HG02884 (cell line): ENCODE data around the gene ZFP92.

Experiments used
- ATAC-seq: cut with Tn5 transposase; IDR thresholded peaks from one replicate; pipeline ENCODE4 v1.9.1; 2021; ENCODE audit warnings: mild to moderate bottlenecking, moderate library complexity; ENCODE audit not compliant: unreplicated experiment

Gene ZFP92

DNA sequence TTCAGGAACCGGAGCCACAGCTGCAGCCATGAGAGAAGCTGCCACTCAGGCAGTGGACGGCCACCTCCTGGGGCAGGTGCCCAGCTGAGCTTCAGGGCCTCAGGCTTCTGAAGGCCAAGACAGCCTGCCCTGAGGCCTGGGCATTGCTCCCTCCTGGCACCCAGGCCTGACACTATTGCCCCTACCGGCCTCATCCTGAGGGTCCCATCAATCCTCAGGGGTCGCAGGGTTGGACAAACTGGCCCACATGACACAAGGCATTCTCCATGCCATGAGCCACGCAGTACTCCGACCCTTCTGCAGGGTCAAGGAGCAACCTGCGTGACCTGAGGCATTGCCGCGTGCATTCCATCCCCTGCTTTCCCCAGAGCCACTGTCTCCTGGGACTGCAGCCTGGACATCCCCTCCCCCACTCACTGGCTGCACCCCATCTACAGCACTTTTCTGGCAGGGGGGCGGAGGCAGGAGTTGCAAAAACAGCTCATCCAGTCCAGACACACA, 3.0 kb upstream of the ZFP92 start:
- no peak for ATAC-seq

DNA sequence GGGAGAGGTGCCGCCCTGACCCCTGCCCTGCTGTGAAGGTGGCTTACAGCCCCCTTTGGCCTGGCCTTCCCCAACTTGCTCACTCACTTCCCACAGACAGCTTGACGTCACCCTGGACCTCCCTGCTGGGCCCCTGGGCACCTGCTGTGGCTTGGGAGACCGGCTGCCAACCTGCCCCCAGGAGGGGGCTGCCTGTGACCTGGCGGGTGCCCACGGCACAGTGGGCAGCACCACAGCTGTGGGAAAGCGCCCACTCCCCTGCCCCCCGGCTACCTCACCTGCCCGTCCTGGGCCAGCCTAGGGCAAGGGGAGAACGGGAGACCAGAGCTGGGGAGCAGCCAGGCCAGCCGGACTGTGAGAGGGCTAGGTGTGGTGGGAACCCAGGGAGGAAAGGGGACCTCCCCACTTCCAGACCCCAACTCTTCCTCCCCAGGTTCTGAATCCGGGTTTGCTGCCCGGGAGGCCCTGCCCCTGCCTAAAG, 2.4 kb upstream of the ZFP92 start:
- ATAC-seq = no peak

DNA sequence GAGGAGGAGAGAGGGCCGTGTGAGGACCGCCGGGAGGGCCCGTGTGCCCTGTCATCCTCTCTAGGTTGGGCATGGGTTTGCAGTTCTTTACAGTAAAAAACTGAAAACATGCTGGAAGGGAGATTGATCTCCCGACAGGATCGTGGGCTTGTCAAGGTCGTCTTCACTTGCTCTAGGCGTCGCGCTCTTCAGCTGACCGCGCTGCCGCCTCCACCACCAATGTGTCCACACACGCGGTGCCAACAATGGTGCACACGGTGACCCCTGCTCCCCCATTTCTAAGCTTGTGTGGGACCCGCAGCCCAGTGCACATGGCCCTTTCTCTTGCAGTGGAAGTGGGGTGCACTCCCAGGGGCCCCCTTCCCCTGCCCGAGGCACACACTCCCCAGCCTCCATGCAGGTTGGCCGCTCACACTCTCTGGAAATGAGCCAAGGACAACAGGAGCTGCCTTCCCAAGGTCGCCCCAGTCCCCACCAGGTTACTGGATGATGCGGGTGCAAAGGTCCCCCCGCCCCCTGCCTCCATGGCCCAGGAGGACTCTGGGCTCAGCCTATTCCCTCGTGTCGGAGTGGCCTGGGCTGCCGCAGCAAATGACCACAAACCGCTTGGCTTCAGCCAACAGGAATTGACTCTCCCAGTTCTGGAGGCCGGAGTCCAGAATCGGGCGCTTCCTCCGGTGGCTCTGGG, 1.7 kb upstream of the ZFP92 start:
- no peak for ATAC-seq

DNA sequence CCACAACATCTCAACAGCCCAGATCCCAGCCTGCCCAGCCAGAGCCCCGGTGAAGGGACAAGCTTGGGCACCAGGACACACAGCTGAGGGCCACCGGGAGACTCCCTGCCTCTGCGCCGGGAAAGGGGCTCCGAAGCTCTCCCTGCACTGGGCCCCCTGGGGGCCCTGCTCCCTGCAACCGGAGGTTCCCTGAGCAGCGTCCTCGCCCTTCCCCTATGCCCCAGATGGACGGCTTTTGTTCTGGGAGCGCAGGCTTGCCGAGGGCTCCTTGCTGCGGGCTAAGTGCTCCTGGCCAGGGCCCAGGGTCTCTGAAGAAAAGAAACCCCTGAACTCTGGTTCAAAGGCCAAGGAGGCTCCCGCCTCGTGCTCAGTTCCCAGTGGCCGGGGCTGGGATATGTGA, 899 bp upstream of the ZFP92 start:
- ATAC-seq = no peak

DNA sequence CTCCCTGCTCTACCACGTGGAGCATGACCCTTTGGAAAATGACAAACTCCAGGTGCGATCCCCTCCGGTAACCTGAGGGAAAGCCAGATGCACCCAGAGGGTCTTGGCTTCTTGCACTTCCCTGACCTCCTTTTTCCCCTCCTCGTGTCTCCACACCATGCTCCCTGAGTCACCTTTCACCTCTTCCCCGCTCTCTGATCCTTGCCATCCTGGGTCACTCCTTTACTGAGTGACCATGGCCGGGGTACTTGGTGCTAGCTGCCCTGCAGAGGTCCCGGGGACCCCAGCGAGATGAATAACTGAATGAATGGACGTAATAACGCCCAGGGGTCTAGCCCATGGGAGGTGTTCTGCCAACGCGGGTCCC, 401 bp upstream of the ZFP92 start:
- ATAC-seq = no peak

DNA sequence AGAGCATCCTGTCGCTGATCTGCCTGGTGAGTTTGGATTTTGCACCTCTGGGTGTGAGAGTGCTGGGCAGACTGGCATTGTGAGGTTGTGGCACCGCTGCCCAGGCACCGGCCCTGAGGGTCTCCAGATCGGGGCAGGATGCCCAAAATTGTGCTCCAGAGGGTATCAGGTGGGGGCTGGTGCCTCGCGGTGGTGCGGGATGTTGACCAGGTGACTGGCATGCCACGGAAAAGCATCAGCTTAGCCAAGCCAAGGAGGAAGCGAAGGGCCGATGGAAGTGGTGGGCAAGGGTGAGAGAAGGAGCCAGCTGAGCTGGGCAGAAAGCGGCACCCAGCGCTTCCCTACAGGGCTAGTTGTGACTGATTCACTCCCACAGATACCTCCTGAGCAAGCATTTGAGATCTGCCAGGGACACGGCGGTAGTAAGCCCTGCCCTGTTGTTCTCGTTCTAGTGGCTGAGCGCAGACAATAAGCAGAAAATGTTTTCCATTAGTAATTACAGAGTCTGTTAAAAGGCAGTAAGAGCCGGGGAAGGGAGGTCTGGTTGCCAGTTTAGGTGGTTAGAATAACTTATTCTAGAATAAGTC, 809 bp downstream of the ZFP92 start:
- no peak for ATAC-seq

DNA sequence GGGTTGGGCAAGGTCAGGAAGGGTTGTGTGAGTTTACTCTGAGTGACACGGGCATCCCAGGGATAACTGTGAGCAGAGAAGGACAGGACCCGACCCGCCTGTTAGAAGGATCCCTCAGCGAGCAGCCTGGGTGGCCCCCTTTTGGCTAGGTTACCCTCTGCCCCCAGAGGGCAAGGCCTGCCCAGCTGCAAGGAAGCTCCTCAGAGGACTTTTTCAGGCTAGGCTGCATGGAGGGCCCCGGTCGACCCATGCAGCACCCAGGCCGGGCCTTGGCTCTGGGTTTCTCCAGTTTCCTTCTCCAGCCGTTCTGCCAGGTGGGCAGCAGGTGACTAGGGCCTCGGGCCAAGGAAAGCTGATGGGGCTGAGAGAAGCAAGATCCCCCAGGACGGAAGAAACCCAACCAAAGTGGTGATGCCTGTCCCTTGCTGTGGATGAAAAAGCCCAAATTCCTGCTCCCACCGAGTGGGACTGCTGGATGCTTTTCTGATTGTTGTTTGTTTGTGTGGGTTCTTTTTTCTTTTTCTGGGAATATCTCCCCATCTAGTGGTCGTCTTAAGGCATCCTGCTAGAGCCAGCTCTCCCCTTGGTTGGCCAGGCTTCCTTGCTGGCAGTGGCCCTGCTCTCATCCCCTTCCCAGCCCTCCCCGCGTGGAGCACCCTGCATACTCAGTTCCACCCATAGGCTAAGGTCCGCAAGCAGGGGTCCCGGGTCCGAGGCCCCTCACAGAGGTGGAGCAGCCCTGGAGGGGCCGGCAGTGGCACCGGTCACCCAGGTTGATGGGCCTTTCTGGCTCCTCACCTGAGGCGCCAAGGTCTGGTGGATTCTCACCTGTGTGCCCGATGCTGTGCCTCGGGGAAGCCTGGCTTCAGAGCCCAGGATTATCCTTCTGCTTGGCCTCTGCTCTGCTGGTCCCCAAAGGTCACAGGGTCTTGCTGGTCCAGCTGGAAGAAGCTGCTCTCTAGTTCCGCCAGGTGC, 1.8 kb downstream of the ZFP92 start:
- ATAC-seq = no peak

DNA sequence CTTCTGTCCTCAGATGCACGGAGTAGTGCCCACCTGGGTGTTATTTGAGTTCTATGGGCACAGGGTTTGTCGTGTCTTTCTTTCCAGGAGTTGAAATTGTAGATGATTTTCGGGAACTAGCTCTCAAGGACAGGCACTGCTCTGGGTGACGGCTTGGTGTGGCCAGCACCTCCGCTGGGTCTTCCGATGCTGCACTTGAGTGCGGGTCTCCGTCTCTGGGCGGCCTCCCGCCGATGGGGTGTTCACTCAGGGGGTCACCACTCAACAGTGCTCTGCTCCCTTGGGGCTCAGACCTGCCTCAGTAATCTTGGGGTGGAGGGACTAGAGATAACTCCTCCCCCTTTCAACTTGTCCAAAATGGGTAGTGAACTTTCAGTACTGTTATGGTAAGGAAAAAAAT, 2.5 kb downstream of the ZFP92 start:
- no peak for ATAC-seq

DNA sequence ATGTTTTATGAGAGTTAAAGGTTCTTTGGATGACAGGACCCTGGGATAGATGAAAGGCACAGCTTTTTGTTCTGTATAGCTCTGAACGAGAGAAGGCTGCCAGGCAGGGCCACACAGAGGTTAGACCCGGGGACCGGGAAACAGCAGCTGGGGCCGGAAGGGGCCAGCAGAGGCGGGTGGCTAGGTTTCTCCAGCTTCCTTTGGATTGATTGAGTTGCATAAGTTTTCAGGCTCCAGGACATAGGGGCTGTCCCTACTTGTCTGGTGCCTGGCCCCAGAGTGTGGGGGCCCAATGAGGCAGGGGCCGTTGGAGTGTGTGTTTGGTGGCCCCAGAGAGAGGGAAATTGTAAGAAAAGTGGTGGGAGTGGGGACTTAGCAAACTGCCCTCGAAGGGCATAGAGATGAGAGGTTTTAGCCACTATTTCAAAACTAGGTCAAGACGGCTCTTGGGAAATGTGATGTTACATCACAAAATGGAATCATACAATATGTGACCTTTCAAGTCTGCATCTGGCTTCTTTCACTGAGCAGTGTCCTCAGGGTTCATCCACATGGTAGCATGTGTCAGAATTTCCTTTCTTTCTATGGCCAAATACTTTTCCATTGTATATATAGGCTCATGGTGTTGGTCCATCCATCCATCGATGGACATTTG, 3.7 kb downstream of the ZFP92 start:
- ATAC-seq = no peak

DNA sequence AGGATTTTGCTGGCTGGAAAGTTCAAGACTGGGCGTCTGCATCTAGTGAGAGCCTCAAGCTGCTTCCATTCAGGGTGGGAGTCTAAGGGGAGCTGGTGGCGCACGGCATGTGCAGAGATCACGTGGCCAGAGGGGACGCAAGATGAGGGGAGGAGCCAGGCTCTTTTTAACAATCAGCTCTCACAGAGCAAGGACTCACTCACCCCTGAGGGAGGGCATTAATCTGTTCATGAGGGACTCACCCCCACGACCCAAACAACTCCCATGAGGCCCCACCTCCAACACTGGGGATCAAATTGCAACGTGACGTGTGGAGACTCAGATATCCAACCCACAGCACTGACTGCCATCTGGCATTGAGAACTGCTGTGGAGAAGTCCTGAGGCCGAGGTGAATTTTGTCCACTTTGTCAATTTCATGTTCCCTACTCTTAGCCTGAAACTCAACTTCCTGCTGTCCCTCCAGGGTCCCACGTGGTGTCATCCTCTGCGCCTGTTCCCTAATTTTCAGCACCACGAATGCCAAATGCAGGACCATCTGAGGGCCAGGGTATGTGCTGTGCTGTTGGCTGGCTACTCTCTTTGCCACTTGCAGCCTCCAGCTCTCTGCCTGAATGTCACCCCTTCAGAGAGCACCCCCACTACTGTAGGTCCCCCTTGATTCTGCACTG, 5.6 kb downstream of the ZFP92 start:
- ATAC-seq = no peak

DNA sequence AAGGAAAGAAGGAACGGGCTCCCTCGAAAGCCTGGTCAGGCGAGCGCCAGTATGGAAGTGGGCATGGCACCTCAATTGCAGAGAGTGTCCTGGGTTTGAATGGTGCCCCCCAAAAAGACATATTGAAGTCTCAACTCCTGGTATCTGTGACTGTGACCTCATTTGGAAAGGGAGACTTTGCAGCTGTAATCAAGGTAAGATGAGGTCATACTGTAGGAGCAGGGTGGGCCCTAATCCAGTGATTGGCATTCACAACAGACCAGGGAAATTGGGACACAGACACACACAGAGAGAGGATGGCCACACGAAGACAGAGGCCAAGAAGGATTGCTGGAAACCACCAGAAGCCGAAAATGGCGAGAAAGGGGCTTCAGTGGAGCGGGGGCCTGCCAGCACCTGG, 6.4 kb downstream of the ZFP92 start:
- ATAC-seq = no peak

DNA sequence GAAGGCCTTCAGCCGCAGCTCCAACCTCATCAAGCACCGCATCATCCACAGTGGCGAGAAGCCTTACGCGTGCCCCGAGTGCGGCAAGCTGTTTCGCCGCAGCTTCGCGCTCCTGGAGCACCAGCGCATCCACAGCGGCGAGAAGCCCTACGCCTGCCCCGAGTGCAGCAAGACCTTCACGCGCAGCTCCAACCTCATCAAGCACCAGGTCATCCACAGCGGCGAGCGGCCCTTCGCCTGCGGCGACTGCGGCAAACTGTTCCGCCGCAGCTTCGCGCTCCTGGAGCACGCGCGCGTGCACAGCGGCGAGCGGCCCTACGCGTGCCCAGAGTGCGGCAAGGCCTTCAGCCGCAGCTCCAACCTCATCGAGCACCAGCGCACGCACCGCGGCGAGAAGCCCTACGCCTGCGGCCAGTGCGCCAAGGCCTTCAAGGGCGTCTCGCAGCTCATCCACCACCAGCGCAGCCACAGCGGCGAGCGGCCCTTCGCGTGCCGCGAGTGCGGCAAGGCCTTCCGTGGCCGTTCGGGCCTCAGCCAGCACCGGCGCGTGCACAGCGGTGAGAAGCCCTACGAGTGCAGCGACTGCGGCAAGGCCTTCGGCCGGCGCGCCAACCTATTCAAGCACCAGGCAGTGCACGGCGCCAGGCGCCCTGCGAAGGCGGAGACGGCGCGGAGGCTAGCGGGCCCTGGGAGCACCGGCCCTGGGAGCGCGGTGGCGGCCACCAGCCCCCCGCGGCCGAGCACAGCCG, 9.8 kb downstream of the ZFP92 start:
- ATAC-seq = no peak

DNA sequence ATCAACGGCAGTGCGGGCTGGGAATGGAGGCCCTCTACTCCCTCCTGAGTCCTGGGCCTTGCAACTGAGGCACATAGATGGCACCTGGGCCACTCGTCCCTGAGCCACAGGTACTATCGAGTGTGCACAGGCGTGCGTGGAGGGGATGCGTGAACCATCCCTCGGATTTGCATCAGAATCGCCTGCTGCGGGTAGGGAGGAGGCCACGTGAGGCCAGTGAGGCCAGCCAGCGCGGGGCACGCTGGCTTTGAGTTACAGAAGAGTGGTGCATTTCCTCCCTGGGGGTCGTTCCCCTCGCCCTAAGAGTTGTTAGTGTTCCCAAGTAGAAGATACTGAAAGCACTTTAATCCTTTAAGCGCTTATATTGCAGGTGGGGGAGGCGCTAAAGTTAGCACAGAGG, 10.6 kb downstream of the ZFP92 start:
- ATAC-seq = no peak

DNA sequence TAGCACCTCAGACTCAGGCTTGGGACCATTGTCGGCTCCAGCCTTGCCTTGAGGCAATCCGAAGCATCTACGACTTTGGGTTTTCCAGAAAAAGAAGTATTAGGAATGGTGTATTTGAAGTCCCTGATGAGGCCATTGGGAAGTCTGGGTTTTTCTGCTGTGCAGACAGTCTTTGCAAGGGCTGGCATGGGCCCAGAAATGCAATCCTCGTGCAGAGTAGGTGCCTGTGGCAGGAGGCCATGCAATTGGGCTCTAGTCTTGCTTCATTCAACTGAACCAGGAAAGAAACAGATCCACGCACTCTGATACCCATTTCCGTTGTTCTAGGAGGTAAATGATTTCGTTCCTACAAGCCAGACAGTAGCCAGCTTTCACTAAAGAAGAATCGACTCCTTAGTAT, 12.4 kb downstream of the ZFP92 start:
- ATAC-seq = no peak

DNA sequence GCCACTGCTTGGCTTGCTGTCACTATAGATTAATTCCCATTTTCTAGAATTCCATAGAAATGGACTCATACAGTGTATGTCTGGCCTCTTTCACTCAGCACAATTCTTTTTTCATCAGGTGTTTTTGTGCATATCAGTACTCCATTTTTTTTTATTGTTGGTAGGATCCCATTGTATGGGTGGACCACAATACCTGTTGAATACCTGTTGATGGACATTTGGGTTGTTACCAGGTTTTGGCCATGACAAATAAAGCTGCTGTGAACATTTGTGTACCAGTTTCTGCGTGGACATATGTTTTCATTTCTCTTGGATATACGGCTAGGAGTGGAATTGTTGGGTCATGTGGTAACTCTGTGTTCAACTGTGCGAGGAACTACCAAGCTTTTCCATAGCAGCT, 14.9 kb downstream of the ZFP92 start:
- no peak for ATAC-seq

DNA sequence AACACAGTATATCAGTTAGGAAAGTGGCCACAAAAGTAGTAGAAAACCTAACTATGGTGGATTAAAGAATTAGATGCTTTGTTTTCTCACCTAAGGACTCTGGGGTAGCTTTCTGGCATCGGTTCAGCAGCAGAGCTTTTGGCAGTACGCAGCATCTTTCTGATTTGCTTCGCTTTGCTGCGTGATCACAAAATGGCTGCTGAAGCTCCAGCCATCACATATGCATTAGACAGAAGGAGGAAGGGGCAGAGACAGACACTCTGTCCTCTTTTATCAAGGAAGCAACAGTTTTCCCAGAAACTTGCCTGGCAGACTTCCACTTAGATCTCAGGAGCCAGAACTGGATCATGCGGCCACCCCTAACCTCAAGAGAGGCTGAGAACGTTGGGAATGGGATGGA, 19.5 kb downstream of the ZFP92 start:
- ATAC-seq = no peak

DNA sequence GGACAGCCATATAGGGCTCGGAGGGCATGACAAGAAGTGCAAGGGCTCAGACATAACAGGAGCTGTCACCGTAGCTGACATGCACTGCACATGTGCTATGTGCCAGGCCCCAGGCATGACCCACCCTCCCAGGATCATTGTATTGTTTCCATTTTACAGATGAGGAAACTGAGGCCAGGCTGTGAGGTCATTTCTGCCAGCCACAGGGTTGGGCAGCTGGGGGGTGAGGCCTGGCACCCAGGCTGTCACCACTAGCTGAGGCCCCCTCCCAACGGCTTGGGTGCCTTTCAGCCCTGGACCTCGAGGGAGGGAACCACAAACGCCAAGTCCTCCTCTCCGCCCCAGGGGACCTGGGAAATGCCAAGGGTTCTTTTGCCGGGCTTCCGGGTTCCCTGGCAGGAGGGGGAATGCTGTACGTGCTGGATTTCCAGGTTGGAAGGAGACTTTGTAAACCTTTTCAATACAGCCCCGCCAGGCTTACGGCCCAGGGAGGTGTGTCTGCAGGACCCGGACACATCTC, 21.9 kb downstream of the ZFP92 start:
- ATAC-seq = no peak

DNA sequence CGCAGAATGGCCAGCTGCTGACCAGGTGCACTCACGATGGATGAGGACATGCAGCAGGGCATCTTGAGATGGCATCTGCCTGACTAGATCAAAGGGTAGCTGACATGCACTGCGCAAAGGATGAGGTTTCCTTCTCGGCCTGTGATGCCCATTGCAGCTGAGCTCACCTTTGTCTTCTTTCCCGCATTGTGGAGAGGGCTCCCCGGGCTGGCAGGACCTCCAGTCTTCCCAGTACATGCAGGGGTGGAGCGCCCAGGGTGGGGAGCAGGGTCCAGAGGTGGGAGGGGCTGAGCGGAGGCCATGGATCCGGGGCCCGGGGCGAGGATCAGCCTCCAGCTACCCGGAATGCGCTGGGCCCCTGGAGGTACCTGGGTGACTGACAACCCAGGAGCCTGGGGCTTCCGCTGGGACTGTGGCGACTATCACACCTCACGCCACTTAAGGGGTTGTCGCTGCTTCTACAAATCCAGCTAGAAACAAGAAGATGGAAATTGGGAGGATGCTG, 22.6 kb downstream of the ZFP92 start:
- no peak for ATAC-seq

DNA sequence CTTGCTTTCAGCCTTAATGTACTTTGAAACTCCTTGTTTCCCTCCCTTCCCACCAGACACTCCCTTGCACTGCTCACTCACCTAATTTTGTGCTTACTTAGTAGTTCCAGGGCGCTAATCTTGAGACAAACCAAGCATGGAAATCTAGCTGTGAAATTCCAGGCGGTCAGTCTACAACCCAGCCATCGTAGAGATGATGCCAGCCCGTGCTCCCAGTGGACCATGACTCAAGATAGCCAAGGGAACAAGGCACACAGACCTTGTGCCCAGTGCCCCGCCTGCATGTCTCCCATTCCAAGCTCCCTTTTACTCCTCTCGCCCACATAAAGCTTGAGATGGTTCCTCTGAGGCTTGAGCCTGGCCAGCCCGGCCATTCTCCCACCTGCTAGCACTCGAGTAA, 23.5 kb downstream of the ZFP92 start:
- ATAC-seq = no peak
